ENCODE results near the gene FRS2. TPM values are rescaled to one million over a fixed set of nuclear protein-coding genes. Genes with fewer than 3 reads are reported as not detected.
A peak's percentile ranks its signal among the peaks of the same experiment; 100 is the strongest.

FRS2 gene
- total and polyA plus RNA-seq, 9 of the 15 experiments (the other 6 are each of a cell fraction or from before 2014, with no cell fraction given), result 1.0 to 9.1 (median 6.0) TPM

GRCh38 chr12:69585189-69586062, 115.2 kb downstream of the FRS2 start, which contains the start of gene CCT2 (continued):
- TF ChIP-seq ZC3H4 (CRISPR knock-in tag; IDR thresholded peaks at IDR 0.05; ENCODE audit: borderline replicate concordance), result no peak
- TF ChIP-seq ZNF518B (CRISPR knock-in tag; IDR thresholded peaks at IDR 0.05), result no peak
- TF ChIP-seq NUFIP1 (IDR thresholded peaks at IDR 0.05; ENCODE audit: partially characterized antibody), result no peak
- TF ChIP-seq RBBP5 (IDR thresholded peaks at IDR 0.05; ENCODE audit: borderline replicate concordance, insufficient read depth, low read length, poor library complexity, severe bottlenecking), result peak; percentile 92
- peak; percentile 94 for TF ChIP-seq ATF7 (IDR thresholded peaks at IDR 0.05)
- TF ChIP-seq SRSF3 (IDR thresholded peaks at IDR 0.05; ENCODE audit: insufficient read depth, low read length), result no peak
- no peak for TF ChIP-seq ZNF655 (CRISPR knock-in tag; IDR thresholded peaks at IDR 0.05)
- TF ChIP-seq ZNF766 (CRISPR knock-in tag; conservative IDR thresholded peaks at IDR 0.05), result no peak
- peak; percentile 99 for TF ChIP-seq MAX (CRISPR knock-in tag; IDR thresholded peaks at IDR 0.05)
- no peak for TF ChIP-seq KDM1A (IDR thresholded peaks at IDR 0.05)
- TF ChIP-seq HNRNPLL (IDR thresholded peaks at IDR 0.05; ENCODE audit: low read depth, low read length, poor library complexity, severe bottlenecking), result no peak
- peak; percentile 96 for TF ChIP-seq CREM (IDR thresholded peaks at IDR 0.05; ENCODE audit: low read depth)
- TF ChIP-seq ETV6 (IDR thresholded peaks at IDR 0.05; ENCODE audit: borderline replicate concordance in 1 of 2, low read depth in 2 of 2, low read length in 1 of 2), result no peak
- no peak for TF ChIP-seq ETV6 (CRISPR knock-in tag; IDR thresholded peaks at IDR 0.05; ENCODE audit: borderline replicate concordance)
- TF ChIP-seq ZBTB7A (IDR thresholded peaks at IDR 0.05; ENCODE audit: borderline replicate concordance, control insufficient read depth, low read depth, low read length), result peak; percentile 81
- 0 out of 2 replicates have a peak, but pooled peaks have one; percentile 15 for TF ChIP-seq RAD51 (IDR thresholded peaks at IDR 0.05; ENCODE audit: borderline replicate concordance, low read depth)
- TF ChIP-seq EP300 (IDR thresholded peaks at IDR 0.05; ENCODE audit: low read length), result peak; percentile 35; the same call in 1 of the 2 replicates
- peak; percentile 83 for TF ChIP-seq ETV1 (tag; conservative IDR thresholded peaks at IDR 0.05; ENCODE audit: low read depth)
- TF ChIP-seq UBTF (IDR thresholded peaks at IDR 0.05; ENCODE audit: borderline replicate concordance in 1 of 2, low read depth in 2 of 2, low read length in 2 of 2), result no peak

Measured in K562 (cell line).